HG02642 (cell line): Measurements from ENCODE around the gene GPR27.

ENCODE experiments used
- ATAC-seq: cut with Tn5 transposase; IDR thresholded peaks from one replicate; pipeline ENCODE4 v1.9.1; 2021; ENCODE audit warnings: mild to moderate bottlenecking; ENCODE audit not compliant: unreplicated experiment, poor library complexity

Gene GPR27

GRCh38 chr3:71784201-71784913 lies 30.7 kb downstream of the GPR27 start:
- no peak for ATAC-seq

DNA sequence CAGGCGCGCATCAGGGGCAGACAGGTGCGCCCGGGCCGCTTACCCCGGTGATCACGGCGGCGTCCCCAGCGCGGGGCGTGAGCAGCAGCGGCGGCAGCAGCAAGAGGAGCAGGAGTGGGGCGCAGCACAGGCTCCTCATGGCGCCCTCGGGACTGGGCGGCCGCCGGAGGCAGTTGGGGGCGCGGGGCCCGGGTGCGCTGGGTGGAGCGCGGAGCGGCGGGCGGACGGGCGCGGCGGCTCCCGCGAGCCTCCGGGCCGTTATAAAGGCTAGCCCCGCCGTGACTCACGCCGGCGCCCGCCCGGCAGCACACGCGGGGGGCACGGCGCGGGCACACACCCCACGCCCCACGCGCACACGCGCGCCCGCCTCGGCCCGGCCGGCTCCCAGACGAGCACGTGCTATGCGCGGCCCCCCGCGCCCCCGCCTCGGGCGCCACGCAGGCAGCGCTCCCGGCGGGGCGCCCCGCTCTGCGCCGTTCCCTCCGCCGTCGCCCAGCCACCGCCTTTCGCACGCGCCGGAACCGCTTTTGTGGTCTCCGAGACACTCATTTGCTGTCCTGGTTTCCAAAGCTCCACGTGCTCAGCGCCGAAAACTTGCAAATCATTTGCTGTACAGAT lies 31.4 kb downstream of the GPR27 start, which contains the start of gene PROK2:
TSS of gene PROK2 (minus strand) at position 235 of the 618 bp plus-strand sequence. CDS start at position 139, 96 bp downstream.
- ATAC-seq = no peak

- ATAC-seq = no peak
Measured at GRCh38 chr3:71785532-71786216, 32.0 kb downstream of the GPR27 start.

GRCh38 chr3:71786217-71786549 lies 32.5 kb downstream of the GPR27 start:
- ATAC-seq = no peak

DNA sequence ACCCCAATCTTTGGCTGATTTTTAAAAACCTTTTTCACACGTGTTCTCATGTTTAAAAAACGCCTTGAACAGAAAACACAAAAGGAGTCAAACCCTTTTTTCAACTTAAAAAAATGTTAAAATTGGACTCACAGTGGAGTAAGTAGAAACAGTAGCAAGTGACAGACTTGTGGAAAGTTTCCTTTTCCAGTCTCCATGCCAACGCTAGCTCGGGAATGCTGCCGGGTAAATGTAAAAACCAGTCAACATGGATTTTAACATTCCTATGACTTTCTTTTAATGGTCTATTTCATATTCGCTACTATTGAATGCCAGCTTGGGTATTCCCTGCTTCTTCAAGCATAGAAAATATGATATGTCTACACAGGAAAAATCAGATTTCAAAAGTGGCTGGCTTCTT lies 32.9 kb downstream of the GPR27 start:
- no peak for ATAC-seq

DNA sequence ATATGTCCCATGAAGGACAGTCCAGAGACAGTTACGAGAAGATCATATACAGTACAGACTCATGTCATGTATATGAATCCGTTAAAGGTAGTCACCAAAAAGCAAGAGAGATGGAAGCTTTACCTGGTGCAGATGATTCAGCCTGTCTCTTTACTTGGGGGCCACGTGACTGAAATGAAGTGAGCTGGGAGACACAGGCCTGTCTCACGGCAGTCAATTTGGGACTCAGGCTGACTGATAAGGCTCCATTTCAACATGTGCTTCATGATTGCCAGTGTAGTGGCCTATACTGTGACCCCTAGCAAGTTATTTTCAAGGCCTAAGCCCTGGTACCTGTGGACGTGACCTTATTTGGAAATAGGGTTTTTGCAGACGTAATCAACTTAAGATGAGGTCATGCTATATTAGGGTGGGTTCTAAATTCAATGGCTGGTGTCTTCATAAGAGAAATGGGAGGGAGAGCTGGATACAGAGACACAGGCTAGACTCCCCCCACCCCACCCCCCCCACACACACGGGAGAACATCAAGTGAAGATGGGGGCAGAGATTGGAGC lies 34.3 kb downstream of the GPR27 start:
- ATAC-seq = no peak

DNA sequence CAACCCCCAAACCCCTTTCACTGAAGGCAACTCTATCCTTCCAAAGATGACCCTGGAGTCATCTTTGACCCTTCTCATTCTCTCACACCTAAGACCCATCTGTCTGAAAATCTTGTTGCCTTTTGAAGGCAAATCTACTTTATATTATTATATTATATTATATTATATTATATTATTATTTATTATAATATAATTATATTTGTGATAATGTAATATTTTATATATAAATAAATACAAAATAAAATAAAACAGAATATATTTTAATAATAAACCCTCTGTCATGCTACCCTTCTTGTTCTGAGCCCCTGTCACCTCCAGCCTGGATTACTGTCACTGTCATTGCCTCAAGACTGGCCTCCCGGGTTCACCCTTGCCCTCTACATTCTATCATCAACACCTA lies 36.3 kb downstream of the GPR27 start:
- ATAC-seq = no peak

GRCh38 chr3:71791634-71792033 lies 38.0 kb downstream of the GPR27 start:
- no peak for ATAC-seq

DNA sequence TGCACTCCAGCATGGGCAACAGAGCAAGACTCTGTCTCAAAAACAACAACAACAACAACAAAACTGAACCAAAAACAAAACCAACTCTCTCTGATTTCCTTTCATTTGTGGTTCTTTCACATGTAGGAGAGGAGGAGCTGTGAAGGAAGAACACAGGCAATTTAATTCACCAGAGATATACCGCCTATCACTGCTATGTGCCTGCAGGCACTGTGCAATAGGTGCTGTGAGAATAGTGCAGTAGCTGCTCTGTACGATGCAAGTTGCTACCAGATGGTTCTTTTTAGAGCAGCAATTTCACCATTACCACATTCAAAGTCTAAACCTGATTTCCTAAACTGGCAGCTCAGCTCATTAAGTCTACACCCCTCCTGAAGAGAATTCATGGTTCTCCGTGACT lies 42.6 kb downstream of the GPR27 start:
- no peak for ATAC-seq

GRCh38 chr3:71797455-71797854 lies 43.8 kb downstream of the GPR27 start:
- no peak for ATAC-seq

GRCh38 chr3:71800023-71800422 lies 46.4 kb downstream of the GPR27 start:
- no peak for ATAC-seq

DNA sequence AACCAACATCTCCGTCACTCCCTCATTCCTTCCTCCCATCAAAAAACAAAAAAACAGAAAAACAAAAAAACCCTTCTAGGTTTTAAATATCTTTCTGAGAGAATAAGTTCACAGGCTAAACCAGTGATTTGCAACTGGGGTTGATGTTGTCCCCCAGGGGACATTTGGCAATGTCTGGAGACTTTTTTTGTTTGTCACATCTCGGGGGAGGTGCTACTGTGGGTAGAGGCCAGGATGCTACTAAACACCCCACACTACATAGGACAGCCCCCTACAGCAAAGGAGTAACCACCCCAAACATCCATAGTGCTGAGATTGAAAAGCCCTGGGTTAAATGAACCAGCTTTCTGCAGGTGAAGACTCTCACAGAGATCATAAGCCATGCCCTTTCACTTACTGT lies 48.3 kb downstream of the GPR27 start:
- no peak for ATAC-seq

DNA sequence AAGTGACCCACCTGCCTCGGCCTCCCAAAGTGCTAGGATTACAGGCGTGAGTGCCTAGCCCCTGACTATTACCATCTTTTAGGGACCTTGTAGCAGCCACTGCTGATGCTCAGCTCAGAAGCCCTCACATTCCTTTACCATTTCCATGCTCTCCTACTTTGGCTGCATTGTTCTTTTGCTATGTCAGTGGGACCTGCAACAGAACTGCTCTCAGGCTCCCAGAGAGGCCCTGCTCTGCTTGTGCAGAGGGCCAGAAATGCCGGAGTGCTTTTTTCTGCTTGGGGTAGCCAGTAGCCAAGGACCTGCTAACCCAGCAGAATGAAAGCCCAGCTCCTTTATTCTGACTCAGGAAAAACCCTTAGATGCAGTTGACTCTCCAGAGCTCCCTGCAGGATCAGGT lies 49.6 kb downstream of the GPR27 start:
- ATAC-seq = no peak

DNA sequence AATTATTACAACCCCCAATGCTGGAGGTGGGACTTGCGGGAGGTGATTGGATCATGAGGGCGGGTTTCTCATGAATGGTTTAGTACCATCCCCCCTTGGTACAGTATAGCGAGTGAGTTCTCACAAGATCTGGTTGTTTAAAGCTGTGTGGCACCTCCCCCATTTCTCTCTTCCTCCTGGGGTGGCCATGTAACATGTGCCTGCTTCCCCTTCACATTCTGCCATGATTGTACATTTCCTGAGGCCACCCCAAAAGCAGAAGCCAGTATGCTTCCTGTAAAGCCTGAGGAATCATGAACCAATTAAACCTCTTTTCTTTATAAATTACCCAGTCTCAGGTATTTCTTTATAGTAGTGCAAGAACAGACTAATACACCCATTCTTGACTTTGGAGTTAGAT lies 51.5 kb downstream of the GPR27 start:
- ATAC-seq = no peak

DNA sequence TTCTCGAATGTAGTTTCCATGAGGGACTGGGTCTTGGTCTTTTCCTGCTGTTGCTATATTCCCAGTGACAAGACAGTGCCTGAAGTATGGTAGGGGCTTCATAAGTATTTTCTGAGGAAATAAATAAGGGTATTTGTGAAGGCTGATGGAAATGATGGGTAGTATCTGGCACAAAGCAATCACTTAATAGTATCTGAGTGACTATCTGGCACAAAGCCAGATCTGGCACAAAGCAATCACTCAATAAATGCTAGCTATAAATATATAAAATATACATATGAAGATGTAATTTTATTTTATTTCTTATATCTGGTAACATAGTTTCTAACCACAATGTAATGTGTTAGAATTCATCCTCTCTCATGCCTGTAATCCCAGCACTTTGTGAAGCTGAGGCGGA lies 52.0 kb downstream of the GPR27 start:
- ATAC-seq = no peak
